Measurements from ENCODE around the gene COG4.
"Not testable (repeated sequence)": the region's sequence is repeated elsewhere in the genome, so short reads cannot be mapped to it uniquely, and the experiment has no call there.

The COG4 gene

GRCh38 chr16:70526403-70526802 is 3.0 kb upstream of the COG4 start:
- no peak for DNase-seq (ENCODE audit: low read depth)

- not testable (repeated sequence) for DNase-seq (ENCODE audit: low read depth)
Observed at GRCh38 chr16:70524399-70524825, 1.1 kb upstream of the COG4 start.

GRCh38 chr16:70523743-70524398 is 517 bp upstream of the COG4 start, which contains the start of gene SF3B3:
Gene SF3B3, plus strand, starts transcription at chr16:70523816. Its CDS starts 2,841 bp downstream, at chr16:70526657.
- DNase-seq (ENCODE audit: low read depth) = peak; percentile 54

GRCh38 chr16:70522216-70523075 is 908 bp downstream of the COG4 start:
- no peak for DNase-seq (ENCODE audit: low read depth)

GRCh38 chr16:70520612-70521297 is 2.6 kb downstream of the COG4 start:
- no peak for DNase-seq (ENCODE audit: low read depth)

- no peak for DNase-seq (ENCODE audit: low read depth)
Observed at GRCh38 chr16:70512456-70512855, 10.9 kb downstream of the COG4 start.

GRCh38 chr16:70511833-70512232 is 11.5 kb downstream of the COG4 start:
- DNase-seq (ENCODE audit: low read depth) = no peak

- DNase-seq (ENCODE audit: low read depth) = no peak
Observed at GRCh38 chr16:70510216-70510615, 13.1 kb downstream of the COG4 start.

- no peak for DNase-seq (ENCODE audit: low read depth)
Observed at GRCh38 chr16:70508752-70509151, 14.6 kb downstream of the COG4 start.

GRCh38 chr16:70496513-70496912 is 26.8 kb downstream of the COG4 start:
- DNase-seq (ENCODE audit: low read depth) = no peak

GRCh38 chr16:70495425-70496182 is 27.8 kb downstream of the COG4 start:
- no peak for DNase-seq (ENCODE audit: low read depth)

GRCh38 chr16:70494777-70495176 is 28.6 kb downstream of the COG4 start:
- DNase-seq (ENCODE audit: low read depth) = no peak

- no peak for DNase-seq (ENCODE audit: low read depth)
Observed at GRCh38 chr16:70494202-70494770, 29.1 kb downstream of the COG4 start.

GRCh38 chr16:70493802-70494201 is 29.6 kb downstream of the COG4 start:
- DNase-seq (ENCODE audit: low read depth) = no peak

- DNase-seq (ENCODE audit: low read depth) = no peak
Observed at GRCh38 chr16:70490261-70490660, 33.1 kb downstream of the COG4 start.

GRCh38 chr16:70484867-70485266 is 38.5 kb downstream of the COG4 start:
- no peak for DNase-seq (ENCODE audit: low read depth)

- DNase-seq (ENCODE audit: low read depth) = no peak
Observed at GRCh38 chr16:70483426-70483825, 39.9 kb downstream of the COG4 start.

GRCh38 chr16:70482624-70483023 is 40.7 kb downstream of the COG4 start:
- no peak for DNase-seq (ENCODE audit: low read depth)

- no peak for DNase-seq (ENCODE audit: low read depth)
Observed at GRCh38 chr16:70481929-70482536, 41.3 kb downstream of the COG4 start.

- no peak for DNase-seq (ENCODE audit: low read depth)
Observed at GRCh38 chr16:70480127-70481105, 42.9 kb downstream of the COG4 start.
